ENCODE results near the gene PCSK5. TPM values are rescaled to one million over a fixed set of nuclear protein-coding genes. Genes with fewer than 3 reads are reported as not detected.

The PCSK5 gene
- total RNA-seq, 4 donors from 2014 or later, result 9.6 to 41.8 (median 15.1) TPM

- no peaks in the 10 kb centered on the region for H3K36me3 ChIP-seq
- WGBS, 2 donors, result 76 to 81% methylated on average over 6 of the region's 6 CpGs
- no peak overlapping the region for H3K4me3 ChIP-seq (replicated peaks in 1 of 3)
- intact Hi-C loops (cut with DNase I), result no loop called here
- H3K27me3 ChIP-seq, result no peaks in the 10 kb centered on the region
- TF ChIP-seq CTCF (IDR thresholded peaks at IDR 0.05) (no peak), POLR2A (IDR thresholded peaks at IDR 0.05) (no peak)
- peaks cover 0 to 4% of the 10 kb centered on the region in 2 donors for H3K4me1 ChIP-seq
- no peak overlapping the region for H3K27ac ChIP-seq
- no peaks in the 10 kb centered on the region for H3K9me3 ChIP-seq
- DNase-seq, result no peak
Measured at GRCh38 chr9:75851917-75852316, 38.6 kb upstream of the PCSK5 start.

GRCh38 chr9:75852746-75853145 lies 37.7 kb upstream of the PCSK5 start:
- H3K36me3 ChIP-seq, result no peaks in the 10 kb centered on the region
- peaks cover 0 to 4% of the 10 kb centered on the region in 2 donors for H3K4me1 ChIP-seq
- no peaks in the 10 kb centered on the region for H3K9me3 ChIP-seq
- H3K4me3 ChIP-seq (replicated peaks in 1 of 3), result no peak overlapping the region
- intact Hi-C loops (cut with DNase I), result no loop called here
- no peak for DNase-seq
- TF ChIP-seq POLR2A (IDR thresholded peaks at IDR 0.05), result no peak
- TF ChIP-seq CTCF (IDR thresholded peaks at IDR 0.05), result no peak
- no peak overlapping the region for H3K27ac ChIP-seq
- 93 to 94% methylated on average over 4 of the region's 4 CpGs for WGBS, 2 donors
- no peaks in the 10 kb centered on the region for H3K27me3 ChIP-seq

DNA sequence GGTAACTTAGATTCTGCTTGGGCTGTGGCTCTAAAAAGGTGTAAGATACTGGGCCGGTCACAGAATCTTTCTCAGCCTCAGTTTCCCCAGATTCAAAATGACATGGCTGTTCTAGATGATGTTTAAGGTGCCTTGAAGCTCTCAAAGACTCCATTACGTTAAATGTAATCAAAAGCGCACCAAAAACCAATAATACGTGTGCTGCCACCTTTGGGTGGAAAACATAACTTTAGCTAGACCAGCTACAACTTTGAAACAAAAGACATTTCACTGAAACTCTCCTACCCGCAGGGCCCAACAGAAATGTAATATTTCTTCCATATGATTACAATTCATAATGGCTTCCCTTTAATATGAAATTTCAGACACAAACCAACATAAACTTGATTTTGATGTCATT lies 35.0 kb upstream of the PCSK5 start:
- TF ChIP-seq POLR2A (IDR thresholded peaks at IDR 0.05) (no peak), CTCF (IDR thresholded peaks at IDR 0.05) (peak in 5 of 6 experiments; percentile 14 to 70 (median 51))
- intact Hi-C loops (cut with DNase I), result no loop called here
- peak; percentile 18 for DNase-seq
- no peaks in the 10 kb centered on the region for H3K36me3 ChIP-seq
- H3K27me3 ChIP-seq, result no peaks in the 10 kb centered on the region
- 38 to 42% methylated on average over 5 of the region's 5 CpGs for WGBS, 2 donors
- no peaks in the 10 kb centered on the region for H3K9me3 ChIP-seq
- H3K4me3 ChIP-seq (replicated peaks in 1 of 3), result no peak overlapping the region
- H3K4me1 ChIP-seq, result peaks cover 0 to under 1% of the 10 kb centered on the region in 2 donors
- H3K27ac ChIP-seq, result no peak overlapping the region

DNA sequence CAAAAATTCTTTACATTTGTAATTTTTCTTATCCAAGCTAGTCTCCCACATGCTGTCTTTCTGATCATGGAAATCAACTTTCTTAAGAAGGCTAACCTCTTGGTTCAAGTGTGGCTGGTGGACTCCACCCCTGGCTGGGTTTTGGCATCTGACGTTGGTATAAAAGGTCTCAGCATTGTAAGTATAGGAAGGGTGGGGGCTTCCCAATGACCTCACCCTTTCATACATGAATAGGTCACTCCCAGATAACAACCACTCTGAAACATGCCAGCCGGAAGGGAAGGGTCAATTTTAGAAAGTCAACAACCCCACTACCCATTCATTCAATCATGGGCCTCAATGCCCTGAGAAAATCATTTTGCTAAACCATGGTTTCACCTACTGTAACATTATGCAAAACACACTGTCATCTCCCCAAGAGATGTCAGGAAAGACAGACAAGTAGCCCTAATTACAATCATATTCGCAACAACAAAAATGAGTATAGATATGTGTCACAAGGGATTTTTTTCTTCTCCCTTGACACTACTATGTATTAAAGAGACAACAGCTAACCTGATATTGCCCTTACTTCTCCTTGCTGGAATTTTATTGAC lies 31.9 kb upstream of the PCSK5 start:
- Histone ChIP-seq H3K4me1 (no peaks in the 10 kb centered on the region), H3K4me3 (replicated peaks in 1 of 3) (no peak overlapping the region), H3K27me3 (no peaks in the 10 kb centered on the region), H3K36me3 (no peaks in the 10 kb centered on the region), H3K9me3 (no peaks in the 10 kb centered on the region), H3K27ac (no peak overlapping the region)
- TF ChIP-seq POLR2A (IDR thresholded peaks at IDR 0.05), result no peak
- no peak for TF ChIP-seq CTCF (IDR thresholded peaks at IDR 0.05)
- no peak for DNase-seq
- 73 to 80% methylated on average over 3 of the region's 3 CpGs for WGBS, 2 donors
- intact Hi-C loops (cut with DNase I), result no loop called here

DNA sequence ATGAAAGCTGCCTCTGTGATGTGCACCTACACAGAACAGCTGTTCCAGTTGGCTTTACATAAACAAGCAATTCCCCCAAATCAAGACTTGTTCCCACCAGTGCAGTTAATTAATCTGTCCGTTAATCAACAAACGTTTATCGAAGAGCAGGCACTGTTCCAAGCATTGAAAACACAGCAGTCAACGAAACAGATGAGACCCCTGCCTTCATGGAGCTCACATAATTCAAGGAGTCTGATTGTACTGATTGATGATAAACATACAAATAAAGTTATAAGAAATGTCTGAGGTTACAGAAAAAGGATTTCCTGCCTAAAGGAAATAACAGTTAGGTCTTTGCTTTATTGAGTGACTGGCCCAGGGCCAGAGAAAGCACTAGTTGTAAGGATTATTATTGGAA lies 26.2 kb upstream of the PCSK5 start:
- DNase-seq, result no peak
- H3K27me3 ChIP-seq, result no peaks in the 10 kb centered on the region
- H3K4me1 ChIP-seq, result no peaks in the 10 kb centered on the region
- TF ChIP-seq CTCF (IDR thresholded peaks at IDR 0.05) (no peak), POLR2A (IDR thresholded peaks at IDR 0.05) (no peak)
- H3K9me3 ChIP-seq, result no peaks in the 10 kb centered on the region
- no peak overlapping the region for H3K4me3 ChIP-seq (replicated peaks in 1 of 3)
- no peak overlapping the region for H3K27ac ChIP-seq
- intact Hi-C loops (cut with DNase I), result loop anchor here (10.0 kb wide), 1 partner anchor 599 kb away; no protein-coding TSS in a partner anchor
- no peaks in the 10 kb centered on the region for H3K36me3 ChIP-seq
- WGBS, 2 donors, result 67 to 76% methylated on average over 4 of the region's 4 CpGs
